DMS53 treated with DMSO at 0.1 percent for 48 hours (cell line): ENCODE measurements around the gene HIBCH.
A peak's percentile ranks its signal among the peaks of the same experiment; 100 is the strongest.

Experiments used
- DNase-seq: peaks from one replicate; lab custom pipeline; 2025; ENCODE audit not compliant: unreplicated experiment; lab: John Stamatoyannopoulos, UW

HIBCH gene

DNA sequence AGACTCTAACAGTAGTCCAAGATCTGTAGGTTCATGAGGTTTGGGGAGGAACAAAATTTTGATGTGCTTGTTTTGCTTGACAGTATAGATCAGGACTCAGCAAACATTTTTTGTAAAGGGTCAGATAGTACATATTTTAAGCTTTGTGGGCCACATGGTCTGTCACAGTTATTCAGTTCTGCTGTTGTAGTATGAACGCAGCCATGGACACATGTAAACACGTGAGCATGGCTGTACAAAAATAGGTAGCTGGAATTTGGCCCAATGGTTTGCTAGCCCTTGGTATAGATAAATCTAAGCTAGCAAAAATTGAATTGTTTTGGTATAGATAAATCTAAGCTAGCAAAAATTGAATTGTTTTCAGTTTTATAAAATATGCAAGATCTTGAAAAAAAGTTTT lies 120.5 kb downstream of the HIBCH start:
- DNase-seq, result no peak

DNA sequence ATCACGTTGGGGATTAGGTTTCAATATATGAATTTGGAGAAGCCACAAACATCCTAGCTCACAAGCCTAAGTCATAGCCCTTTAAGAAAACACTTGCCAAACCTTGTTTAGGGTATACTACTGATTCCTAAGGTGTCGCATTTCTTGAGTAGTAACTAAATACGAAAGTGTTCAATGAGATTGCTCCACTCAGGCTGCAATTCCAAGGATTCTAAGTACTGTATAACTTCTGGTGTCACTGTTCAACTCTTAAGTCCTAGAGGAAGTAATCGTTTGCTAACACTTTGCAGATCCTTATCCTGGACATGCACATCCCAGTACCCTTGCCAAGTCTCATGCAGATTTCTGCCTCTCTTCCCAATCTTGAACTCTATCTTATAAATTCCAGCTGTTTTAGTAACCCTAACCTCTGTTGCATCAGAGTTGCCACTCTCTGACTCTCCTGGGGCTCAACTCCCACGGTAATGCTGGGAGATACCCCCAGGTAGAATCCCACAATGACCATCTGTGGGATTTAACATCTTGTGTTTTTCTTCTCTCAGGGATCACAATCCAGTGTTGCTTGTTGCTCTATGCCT lies 122.4 kb downstream of the HIBCH start:
- DNase-seq, result no peak

DNA sequence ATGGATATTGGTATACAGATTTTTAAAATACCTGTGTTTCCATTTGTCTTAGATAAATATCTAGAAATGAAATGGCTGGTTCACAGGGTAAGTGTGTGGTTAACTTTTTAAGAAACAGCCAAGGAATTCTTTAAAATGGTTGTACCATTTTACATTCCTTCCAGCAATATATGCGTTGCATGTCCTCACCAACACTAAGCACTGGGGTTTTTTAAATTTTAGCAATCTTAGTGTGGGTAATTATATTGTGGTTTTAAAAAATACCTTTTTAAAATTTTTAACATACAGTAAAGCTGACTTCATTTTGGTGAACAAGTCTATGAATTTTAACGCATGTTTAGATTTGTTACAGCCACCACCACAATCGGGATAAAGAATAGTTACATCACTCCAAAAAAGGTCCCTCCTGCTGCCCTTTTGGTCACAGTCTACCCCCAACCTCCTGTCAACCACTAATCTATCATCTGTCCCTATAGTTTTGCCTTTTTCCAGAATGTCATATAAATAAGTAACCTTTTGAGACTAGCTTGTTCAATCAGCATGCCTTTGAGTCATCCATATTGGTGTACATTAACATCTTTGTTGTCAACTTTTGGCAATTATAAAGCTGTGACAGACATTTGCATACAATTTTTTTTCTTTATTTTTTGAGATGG lies 129.0 kb downstream of the HIBCH start:
- DNase-seq, result no peak

DNA sequence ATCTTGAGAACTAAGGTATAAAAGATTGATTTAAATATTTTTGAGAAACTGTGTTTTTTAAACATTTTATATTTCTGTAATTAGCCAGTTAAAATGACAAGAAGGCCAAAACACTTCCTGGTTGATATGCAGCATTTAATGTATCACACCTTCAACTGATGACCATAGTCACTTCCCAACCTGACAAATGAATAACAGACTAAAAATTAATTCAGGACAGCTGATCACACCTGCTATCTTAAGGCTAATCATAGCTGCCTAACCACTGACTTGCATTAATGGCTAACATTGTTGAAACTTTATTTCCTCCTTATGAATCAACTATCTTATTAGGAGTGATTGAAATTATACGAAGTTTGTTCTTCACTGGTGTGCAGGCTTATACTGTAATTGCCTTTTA lies 131.3 kb downstream of the HIBCH start:
- DNase-seq, result no peak

DNA sequence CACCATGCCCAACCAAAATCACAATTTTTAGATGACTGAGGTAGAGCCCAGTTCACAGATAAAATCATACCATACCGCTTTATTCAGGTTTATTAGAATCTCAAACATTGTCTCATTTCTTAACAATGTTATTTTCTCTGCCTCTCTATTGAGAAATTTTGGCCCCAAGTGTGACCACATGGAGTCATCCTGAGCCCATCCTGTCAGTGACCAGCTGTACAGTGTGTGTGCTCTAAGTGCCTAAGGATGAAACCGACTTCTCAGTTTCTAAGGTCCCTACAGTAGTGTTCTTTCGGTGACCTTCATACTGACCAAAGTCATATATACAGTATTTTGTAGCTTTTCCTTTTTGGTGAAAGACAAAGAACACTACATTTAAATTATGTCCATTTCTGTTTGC lies 133.4 kb downstream of the HIBCH start:
- DNase-seq, result no peak

DNA sequence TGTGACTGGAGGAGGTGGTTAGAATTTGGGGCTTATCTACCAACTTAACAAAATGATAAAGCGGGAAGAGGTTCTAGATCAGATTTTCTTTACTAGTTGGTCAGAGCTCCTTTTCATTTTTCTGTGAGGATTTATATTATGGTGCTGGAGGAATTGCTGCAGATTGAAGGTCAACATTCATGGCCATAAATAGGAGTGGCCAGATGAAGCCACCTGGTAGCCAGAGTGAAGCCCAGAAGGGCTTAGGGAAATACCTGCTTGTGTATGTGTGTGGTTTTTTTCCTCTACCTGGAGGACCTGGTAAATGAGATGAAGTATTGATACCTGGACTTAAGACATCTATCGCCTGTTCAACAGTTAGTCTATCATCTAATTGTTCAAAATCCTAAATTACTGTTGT lies 134.2 kb downstream of the HIBCH start:
- no peak for DNase-seq

DNA sequence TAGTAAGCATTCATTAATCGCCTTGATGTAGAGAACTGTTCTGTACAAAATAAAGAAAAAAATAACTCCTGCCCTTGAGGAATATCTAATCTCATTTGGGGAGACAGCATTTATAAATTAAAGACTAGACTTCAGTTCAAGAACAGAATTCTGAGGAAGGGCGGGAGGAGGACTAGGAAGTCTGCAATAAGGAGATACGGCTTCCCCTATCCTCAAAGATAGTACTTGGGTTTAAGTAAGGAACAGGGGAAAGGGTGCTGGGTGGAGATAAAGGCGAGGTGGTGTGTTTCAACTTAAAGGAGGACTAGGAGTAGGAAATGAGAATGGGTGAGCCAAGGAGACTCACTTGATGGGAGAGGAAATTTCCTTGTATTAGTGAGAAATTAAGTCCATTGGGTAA lies 135.2 kb downstream of the HIBCH start:
- no peak for DNase-seq

DNA sequence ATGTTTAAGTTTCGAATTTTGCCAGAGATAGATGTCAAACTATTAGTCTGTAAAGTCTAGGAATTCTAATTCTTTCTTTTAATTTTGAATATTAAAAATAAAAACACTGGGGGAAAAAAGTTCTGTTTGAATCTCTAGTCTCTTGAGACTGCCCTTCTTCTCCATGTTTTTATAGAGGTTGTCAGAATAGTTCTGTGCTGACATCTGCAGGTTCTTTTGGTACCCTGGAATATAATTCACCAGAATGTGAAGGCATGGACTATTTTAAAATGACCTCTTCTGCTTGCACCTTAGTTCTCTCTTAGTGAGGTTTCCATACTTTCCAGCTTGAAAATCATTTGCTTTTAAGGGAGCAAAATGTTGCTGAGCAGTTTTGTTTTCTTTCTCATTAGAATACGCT lies 136.1 kb downstream of the HIBCH start:
- DNase-seq, result no peak

DNA sequence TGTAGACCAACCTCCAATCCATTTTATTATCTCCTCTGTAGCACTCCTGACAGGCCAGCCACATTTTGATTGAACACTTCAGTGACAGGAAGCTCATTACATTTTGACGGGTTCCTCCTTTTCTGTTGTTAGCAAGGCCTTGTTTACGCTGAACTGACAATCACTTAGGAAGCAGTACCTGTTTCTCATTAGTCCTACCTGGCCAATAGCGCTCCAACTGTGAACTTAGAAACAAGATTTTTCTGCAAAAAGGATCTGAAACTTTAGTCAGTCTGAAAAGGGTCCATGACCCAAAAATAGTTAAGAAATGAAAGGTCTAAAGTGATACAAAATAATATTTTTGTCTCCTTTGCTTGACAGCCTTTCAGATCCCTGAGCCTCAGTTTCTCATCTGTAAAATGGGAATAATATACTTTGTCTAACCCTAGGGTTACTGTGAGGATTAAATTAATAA lies 137.5 kb downstream of the HIBCH start:
- no peak for DNase-seq

DNA sequence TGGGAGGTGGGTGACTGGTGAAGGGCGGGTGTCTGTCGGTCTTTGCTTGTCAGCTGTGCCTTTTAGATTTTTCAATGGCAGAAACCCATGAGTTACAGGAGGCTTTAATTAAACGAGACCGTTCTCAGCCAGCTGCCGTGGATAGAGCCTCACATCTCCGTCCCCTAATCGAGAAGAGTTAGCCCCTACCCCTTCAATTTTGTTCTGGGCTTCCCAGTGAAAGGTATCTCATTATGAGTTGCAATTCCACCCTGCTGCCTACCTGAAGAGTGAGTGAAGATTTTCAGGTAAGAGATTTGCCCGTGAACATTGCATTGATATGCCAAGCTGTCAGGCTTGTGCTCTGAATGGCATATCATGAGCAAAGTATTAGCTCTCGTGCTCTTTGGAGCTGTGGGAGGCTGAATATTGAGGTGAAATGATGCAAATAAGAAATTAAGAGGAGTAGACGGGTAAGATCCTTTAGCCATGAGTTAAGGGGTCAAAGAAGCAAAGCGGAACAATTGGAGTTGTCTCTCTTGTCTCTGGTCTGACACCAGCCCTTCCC lies 138.4 kb downstream of the HIBCH start:
- DNase-seq, result peak; percentile 62

DNA sequence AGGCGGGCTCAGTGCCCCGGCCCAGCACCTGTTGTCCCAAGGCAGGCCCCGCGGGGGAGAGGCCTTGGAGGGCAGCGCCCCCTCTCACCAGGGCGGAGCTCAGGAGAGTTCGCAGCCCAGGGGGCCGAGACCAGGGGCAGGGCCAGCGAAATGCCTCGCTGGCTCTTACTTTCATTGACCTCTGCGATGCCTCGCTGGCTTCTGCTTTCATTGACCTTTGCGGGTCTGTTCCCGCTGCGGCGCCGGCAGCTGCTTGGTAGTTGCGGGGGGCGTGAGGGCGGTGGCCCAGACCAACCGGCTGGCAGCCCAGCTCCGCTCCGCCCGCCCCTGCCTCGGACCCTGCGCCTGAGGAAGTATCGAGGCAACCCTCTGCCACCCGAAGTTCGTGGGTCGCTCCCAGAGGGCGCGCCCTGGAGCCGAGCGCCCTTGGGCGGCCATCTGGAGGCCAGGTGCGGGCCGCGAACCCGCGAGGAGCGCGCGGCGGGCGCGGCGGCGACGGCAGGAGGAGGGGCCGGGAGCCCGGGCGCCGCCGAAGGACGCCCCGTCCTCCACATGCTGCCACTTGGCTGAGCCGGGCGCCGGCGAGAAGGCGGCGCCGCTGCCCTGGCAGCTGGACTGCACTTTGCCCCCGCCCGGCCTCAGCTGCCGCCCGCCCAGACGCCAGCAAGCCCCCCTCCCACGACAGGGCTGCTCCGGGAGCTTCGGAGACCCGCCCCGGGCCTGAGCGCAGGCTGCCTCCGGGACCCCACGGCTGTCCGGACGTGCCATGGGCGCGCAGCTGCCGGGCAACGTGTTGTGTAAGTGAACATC lies 139.1 kb downstream of the HIBCH start:
- DNase-seq, result peak; percentile 73

DNA sequence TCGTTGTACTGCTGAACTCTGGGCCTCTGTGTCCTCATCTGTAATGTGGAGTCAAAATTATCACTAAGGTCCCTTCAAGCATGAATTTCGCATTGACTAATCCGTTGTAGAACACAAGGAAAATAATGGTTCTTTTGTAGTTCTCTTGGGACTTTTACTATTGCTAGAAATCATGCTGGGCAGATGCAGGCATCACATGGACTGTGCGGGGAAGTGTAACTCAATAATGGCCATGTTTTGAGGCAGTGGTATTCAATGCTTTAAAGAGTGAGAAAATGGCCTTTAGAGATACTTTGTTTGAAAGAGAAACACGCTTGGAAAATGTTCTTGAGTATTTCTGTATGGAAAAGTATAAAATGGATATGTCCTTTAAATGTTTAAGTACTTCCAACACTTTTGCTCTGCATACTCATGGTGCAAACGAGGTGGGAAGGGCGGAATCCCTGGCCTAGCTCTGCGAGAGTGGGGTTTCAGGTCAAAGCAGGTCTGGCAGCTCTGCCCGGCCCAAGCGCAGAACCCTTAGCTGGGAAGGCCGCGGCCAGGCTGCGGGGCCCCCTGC lies 139.8 kb downstream of the HIBCH start:
- no peak for DNase-seq

DNA sequence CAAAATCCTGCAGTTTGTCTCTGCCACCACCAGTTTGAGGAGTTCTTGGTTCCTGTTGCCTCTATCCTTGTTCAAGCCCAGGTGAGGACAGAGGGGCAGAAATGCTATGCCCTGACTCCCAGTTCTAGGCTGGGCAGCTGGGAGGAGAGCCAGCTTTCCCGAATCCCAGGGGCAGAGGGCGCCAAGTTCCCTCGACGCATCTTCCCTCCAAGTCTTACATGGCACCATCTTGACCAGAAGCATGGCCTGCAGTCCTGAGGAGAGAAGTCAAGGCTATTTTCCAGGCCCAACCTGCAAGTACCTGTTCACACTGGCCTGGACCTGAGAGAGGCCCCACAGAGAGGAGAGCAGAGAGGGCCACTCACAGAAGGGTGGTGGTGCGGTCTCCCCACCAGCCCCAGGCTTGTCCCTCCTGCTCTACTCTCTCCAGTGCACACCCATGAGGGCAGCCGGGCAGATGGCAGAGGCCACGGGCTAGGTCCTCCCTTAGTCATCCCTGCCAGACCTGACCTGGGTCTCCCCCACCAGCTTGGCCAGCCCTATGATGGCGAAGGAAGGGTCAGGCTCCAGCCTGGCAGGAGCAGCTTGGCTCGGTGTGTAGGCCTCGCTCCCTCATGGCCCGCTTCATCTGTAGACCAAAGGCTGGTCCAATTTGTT lies 141.4 kb downstream of the HIBCH start:
- no peak for DNase-seq

DNA sequence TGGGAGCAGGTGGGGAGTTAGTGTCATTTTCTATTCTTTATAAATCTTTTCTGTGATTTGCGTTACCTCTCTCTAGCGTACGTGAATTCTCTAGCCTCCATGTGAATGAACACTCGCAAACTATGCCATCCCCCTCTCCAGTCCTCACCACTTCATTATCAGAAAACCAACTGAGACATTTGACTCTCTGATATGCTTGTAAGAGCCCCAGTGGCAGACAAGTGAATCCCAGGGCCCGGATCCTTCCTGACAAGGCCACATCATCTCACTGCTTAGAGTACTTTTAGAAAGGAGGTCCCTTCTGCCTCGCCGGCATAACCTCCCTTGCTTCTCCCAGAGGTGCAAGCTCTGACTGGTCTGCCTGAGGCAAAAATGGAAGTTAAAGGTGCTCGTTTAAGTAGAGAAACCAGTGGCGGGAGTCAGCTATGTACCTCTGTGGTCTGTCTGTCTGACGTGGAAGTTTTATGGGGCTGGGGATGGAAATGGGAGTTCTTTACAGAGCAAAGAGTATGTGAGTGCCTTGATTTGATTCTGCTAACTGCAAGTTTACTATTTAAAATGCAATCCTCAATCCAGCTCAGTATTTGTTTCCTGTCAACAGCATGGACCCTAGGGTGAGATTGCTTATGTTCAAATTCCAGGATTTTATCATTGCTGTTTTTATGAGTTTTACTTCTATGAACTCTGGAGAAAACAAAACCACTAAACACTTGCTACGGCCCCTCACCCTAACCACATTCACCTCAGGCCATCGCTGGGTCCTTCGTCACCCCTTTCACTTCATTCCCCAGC lies 142.2 kb downstream of the HIBCH start:
- no peak for DNase-seq

DNA sequence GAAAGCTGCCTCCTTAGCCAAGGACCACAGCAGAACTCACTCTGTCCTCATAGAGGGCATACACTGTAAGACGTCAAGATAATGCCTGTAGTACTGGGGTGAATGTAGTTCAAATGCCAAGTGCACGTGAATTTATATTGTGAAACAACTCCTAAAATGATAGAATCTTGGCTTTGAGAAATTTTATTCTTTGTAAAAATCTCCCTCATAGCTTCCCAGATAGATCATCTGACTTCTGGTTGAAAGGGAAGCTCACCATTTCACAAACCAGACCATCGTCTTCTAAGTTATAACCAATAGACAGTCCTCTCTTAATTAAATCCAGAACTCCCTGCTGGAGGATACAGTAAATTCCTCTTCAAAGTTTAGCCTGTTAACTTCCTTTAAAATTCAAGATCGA lies 146.2 kb downstream of the HIBCH start:
- no peak for DNase-seq

DNA sequence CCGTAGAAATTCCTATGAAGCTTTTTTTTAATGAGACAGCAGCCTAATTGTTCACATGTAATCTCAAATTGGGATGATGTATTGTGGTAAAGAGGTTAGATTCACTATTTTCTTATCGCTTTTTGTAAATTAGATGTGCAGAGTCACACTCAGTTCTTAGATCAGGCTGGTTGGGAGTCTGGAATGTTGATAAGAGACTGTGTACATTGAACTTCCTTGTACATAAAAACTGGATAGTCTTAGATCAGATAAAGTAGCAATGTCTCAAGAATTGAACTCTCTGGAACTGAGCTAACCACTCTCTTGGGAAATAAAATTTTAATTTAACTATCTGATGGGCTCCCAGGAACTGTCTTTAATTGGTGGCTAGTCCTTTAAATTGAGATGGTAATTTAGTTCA lies 149.0 kb downstream of the HIBCH start:
- no peak for DNase-seq

DNA sequence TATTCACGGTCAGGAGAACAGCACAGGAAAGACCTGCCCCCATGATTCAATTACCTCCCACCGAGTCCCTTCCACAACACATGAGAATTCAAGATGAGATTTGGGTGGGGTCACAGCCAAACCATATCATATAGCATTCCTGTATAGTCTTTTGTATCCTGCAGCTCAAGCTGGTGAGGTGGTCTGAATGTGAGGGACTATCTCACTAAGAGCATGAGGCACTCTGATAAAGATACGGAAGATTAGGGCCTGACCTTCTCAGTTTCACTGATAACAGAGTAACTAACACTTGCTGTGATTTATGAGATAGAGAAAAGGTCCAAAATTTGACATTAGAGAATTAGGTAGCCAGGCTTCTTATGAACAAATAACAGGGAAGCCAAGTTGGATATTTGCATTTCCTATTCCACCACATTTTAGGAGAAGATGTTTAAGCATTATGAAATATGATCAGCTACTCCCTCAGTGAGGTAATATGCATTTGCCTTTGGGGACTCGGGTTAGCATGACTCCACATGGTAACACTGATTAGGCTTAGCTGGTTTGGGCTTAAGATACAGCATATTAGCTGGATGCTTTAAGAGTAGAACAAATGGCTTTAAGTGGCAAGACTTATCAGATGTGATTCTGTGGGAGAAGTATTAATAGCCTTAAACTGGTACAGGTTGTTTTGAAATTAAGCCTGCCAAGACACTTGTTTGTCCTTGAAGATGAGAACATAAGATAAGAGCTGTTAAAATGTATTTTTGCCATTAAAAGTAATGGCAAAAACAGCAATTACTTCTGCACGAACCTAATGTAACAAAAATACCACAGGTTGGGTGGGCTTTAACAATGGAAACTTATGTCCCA lies 150.2 kb downstream of the HIBCH start:
- DNase-seq, result no peak

DNA sequence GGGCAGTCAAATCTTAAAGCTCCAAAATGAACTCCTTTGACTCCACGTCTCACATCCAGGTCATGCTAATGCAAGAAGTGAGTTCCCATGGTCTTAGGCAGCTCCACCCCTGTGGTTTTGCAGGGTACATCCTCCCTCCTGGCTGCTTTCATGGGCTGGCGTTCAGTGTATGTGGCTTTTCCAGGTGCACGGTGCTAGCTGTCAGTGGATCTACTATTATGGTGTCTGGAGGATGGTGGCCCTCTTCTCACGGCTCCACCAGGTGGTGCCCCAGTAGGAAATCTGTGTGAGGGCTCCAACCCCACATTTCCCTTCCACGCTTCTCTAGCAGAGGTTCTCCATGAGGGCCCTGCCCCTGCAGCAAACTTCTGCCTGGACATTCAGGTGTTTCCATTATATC lies 151.9 kb downstream of the HIBCH start:
- DNase-seq, result no peak

DNA sequence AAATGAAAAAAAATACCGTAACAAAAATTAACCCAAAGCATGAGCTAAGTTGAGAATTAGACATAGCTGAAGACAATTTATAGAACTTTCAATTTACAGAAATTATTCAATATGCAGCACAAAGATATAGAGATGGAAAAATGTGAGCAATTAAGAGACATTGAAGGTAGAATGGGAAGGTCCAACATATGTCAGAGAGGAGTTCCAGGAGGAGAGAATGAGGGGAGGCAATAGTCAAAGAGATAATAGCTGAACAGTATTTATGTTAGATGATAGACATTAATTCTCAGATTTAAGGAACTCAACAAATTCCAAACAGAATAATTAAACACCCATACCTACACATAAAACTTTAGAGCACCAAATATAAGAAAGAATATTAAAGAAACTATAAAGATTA lies 154.1 kb downstream of the HIBCH start:
- DNase-seq, result no peak

DNA sequence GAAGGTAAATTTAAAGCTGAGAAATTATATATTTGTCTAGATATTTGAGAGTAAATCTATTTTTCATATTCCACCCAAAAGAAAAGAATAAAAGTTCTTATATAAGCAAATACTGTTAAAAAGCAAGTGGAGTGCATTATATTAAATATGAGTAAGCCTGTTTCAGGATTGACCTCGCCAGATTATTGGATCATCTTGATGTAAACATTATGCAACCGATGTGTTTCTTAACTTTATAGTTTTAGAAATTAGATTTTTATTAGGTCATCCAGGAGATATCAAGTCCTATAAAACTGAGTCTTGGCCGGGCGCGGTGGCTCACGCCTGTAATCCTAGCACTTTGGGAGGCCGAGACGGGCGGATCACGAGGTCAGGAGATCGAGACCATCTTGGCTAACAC lies 156.8 kb downstream of the HIBCH start:
- no peak for DNase-seq
